Stimulated activated CD8-positive, alpha-beta memory T cell treated with anti-CD3 and anti-CD28 coated beads, Interleukin-7, amount 100 ng/mL, for 1 hour (primary cell): Measurements from ENCODE around the gene TCP11.

ENCODE experiments used
- DNase-seq, 2 donors: peaks; one replicate each; pipeline ENCODE4 v3.0.0-alpha.2; 2020; ENCODE audit warnings: low read depth in 2 of 2

Gene TCP11

GRCh38 chr6:35093118-35093445, 48.1 kb downstream of the TCP11 start:
- no peak for DNase-seq

- DNase-seq = no peak
Measured at GRCh38 chr6:35092362-35093117, 48.6 kb downstream of the TCP11 start.

- DNase-seq = no peak
Measured at GRCh38 chr6:35091346-35092083, 49.6 kb downstream of the TCP11 start.

- no peak for DNase-seq
Measured at GRCh38 chr6:35090734-35091133, 50.4 kb downstream of the TCP11 start.

DNA sequence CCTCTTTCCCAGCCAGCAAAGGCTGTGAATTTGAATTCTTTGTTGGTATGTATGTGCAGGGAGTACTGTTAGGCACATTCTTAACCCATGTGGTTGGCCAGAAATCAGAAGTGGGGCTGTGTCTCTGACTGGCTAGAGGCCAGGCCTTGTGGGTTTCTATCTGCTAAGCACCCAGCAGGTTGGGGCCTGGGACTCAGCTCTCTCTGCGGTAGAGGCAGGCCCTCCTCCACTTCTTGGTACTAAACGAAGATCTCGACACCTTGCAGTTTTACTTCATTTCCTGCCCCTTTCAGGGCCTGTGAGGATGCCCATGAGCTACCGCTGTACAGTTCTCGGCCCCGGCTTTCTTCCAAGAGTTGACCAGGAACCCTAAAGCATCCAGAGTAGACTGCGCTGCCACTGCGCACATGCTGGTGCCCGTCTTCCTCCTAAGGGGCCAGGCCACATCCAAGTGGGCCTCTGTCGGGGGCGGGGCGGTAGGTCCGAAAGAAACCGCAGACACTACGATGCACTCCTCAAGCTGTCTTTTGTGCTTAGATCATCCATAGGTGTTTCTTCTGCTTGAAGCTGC, 51.1 kb downstream of the TCP11 start:
- DNase-seq = no peak

DNA sequence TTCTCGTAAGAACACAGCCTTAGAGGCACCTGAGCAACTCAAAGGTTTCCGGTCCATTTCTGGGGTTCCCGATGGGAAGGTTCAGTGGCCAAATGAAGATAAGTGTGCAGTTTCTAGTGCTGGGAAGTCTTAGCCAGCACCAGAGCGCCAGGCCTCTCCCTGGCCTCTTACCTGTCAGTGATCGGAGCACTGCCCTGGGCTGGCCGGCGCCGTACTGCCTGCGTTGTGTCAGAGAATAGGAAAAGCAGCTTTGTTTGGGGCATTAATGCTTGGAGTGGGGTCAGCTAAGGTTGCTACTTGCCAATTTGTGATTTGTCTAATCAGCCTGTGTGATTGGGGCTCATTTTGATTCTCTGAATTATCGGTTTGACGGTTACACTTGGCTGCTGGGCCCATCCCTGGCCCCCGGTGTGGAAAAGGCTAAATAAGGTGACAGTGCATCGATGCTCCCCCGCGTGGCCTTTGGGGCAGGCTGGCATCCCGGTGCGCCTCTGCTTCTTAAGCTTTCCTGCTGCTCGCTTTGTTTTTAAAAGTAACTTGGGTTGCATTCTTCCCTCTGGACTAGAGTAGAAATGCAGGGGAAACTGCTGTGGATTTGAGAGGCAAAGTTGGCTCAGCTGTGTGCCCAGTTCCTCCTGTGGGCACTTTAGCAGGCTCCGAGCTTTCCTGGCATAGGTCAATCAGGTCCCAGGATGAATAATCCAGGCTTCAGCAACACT, 51.8 kb downstream of the TCP11 start:
- no peak for DNase-seq

- no peak for DNase-seq
Measured at GRCh38 chr6:35088281-35089215, 52.6 kb downstream of the TCP11 start.

DNA sequence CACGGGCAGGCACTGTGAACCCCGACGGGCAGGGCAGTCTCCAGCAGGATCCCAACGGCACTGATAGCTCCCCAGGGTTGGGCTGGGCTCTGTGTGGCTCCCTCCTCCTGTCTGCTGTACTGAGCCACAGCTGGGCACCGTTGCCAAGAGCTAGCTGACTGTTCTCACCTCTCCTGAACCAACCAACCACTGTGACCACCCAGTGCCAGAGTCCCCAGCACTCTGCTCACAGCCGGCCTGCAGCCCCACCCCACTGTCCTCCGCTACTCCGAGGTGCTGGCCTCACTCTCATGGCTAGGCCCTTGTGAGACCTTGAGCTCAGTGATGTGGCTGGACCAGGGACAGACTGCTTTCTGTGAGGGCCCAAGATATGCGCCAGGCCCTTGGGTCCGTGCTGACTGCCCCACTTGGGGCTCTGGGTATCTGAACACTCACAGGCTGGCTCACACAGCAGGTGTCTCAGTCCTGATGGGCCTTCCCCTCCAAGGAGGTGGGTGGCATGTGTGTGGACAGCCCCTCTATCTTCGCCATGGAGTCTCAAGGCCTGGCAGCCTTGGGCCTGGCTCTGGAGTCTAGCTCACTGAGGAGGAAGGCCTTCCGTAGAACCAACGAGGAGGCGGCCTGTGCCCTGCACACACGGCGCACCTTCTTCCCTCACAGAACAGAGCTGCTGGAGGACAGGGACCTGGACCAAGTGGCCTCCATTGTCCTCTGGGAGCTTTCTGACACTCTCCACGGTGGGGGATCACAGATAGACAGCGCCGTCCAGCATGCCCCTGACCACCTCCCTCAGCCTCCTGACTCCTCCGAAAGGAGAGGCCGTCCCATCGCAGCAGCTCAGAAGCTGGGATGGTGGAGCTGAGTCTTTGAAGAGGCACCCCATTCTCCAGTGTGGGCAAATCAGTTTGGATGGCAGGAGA, 53.5 kb downstream of the TCP11 start:
- no peak for DNase-seq

- no peak for DNase-seq
Measured at GRCh38 chr6:35086636-35087360, 54.3 kb downstream of the TCP11 start.

- DNase-seq = no peak
Measured at GRCh38 chr6:35086282-35086632, 54.9 kb downstream of the TCP11 start.

GRCh38 chr6:35085359-35086281, 55.5 kb downstream of the TCP11 start:
- DNase-seq = no peak

- no peak for DNase-seq
Measured at GRCh38 chr6:35084511-35085203, 56.5 kb downstream of the TCP11 start.

DNA sequence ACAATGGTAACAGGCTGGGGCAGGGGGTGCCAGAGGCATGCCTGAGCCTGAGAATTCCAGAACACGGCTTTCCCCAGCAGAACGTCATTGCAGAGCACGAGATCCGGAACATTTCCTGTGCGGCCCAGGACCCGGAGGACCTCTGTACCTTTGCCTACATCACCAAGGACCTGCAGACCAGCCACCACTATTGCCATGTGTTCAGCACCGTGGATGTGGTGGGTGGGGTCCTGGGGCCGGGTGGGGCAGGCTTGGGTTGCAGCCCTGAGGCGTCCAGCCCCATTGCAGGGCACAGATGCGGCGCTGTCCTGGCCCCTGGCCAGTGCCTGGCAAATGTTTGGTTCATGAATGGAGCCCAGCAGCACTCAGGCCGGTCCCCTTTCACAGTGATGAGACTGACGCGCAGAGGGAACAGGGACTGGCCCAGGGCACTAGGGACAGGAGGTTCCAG, 57.1 kb downstream of the TCP11 start:
- no peak for DNase-seq

DNA sequence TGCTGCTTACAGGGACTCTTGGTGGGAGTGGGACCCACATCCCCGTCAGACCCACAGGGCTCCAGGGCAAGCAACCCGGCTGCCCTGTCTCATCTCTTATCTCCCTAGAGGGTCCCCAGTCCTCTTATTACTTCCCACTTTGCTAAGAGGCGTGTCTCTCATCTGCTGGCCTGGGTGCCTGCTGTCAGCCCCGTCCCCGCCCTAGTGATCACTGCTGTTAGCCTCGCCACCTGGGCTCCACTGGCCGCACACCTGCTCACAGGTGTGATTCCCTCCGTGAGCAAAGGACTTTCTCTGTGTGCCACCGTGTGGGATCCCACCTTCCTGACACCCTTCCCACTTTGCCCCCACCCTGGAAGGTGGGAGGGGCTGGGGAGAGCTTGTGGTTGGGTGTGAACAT, 57.6 kb downstream of the TCP11 start:
- DNase-seq = no peak

GRCh38 chr6:35082733-35083403, 58.3 kb downstream of the TCP11 start:
- DNase-seq = no peak

DNA sequence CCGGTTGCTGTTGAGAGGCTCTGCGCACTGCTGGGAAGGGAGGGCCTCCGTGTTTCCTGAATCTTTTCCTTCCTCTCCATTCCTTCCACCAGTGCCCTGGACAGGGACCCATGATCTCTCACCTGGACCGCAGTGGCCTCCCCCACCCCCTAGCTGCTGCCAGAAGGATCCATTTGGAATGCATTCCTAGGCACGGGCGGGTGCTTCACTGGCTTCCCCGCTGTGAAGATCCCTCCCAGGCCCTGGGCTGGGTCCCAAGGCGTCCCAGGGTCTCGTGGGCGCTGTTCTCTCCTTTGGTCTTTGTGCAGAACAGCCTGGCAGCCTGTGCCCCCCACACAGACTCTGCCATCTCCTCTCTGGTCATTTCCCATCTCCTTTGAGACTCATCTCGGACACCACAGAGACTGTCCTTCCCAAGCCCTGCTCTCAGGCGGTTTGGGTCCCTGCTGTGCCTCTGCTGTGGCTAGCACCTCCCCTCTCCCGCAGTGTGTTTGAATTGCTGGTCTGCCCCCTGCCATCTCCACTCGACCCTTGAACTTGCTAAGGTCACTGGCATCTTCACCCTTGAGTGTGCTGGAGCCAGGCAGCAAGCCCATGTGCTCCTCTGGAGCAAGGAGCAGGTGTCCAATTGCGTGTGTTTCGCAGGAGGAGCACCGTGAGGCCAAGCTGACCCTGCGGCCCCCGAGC, 59.0 kb downstream of the TCP11 start:
- no peak for DNase-seq

DNA sequence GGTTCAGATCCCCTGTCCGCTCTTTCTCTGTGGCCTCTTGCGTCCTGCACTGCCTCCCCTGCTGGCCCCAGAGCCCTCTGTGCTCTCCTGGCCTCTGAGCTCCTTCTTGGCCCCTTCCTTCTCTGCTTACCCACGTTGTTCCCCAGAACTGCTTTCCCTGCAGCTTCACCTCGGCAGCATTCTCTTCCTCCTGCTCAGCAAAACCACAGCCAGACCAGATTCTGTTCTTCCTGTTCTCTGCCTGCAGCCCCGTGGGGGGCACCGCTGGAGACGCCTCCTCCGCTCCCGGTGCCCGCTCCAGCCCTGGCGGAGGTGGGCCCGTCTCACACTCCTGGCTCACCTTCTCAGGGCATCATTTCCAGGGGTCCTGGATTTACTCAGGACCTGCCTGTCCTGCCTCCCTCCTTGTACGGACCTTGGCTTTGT, 59.7 kb downstream of the TCP11 start:
- DNase-seq = no peak
